CD4-positive, alpha-beta T cell treated with Interleukin-6 at 100 ng/mL for 8 hours (primary cell): ENCODE data around the gene SLC25A21.
"Not testable (repeated sequence)": the region's sequence is repeated elsewhere in the genome, so short reads cannot be mapped to it uniquely, and the experiment has no call there.

Experiments used
- DNase-seq: peaks from one replicate; pipeline ENCODE4 v3.0.0-alpha.2; 2020; ENCODE audit warnings: mixed read lengths, low spot score

The SLC25A21 gene

GRCh38 chr14:36986407-36986806 is 186.0 kb downstream of the SLC25A21 start:
- no peak for DNase-seq

- DNase-seq, result no peak
Observed at GRCh38 chr14:36981832-36982529, 190.4 kb downstream of the SLC25A21 start.

DNA sequence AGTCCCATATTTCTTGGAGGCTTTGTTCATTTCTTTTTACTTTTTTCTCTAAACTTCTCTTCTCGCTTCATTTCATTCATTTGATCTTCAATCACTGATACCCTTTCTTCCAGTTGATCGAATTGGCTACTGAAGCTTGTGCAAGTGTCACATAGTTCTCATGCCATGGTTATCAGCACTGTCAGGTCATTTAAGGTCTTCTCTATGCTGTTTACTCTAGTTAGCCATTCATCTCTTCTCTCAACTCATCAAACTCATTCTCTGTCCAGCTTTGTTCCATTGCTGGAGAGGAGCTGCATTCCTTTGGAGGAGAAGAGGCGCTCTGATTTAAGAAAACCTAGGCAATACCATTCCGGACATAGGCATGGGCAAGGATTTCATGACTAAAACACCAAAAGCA is 192.0 kb downstream of the SLC25A21 start:
- not testable (repeated sequence) for DNase-seq

DNA sequence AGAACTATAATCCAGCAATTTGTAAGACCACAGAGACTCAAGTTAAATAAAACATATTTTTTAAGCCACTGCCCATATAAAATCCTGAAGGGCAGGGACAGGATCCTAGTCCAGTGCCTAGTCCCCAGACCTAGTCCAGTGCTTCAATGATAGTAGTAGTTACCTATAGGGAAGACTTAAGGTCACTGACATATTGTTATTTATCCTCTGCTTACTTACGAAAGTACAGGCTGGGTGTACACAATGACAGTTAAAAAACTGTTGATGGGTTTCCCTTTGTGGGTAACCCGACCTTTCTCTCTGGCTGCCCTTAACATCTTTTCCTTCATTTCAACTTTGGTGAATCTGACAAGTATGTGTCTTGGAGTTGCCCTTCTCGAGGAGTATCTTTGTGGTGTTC is 192.5 kb downstream of the SLC25A21 start:
- DNase-seq, result no peak

DNA sequence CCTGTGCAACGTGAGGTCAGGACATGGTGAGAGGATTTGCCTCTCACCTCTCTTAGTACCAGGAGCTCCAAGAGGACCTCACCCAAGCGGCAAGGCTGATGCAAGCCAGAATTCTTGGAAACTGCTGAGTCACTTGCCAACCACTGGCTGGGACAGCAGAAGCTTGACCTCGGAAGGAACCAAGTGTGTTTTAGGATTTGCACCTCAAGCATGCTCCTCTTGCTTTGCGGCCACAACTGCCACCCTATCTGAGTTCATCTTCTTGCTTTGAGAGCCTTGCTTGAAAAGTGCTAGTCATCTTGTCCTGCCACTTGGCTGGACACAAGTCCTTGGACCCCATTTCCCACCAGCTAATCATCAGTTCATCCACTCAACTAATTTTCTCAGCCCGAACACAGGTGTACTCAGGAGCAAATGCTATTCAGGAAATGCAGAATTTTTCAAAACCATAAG is 195.8 kb downstream of the SLC25A21 start:
- DNase-seq, result no peak

- DNase-seq, result no peak
Observed at GRCh38 chr14:36975834-36976233, 196.6 kb downstream of the SLC25A21 start.

GRCh38 chr14:36974985-36975384 is 197.4 kb downstream of the SLC25A21 start:
- no peak for DNase-seq

DNA sequence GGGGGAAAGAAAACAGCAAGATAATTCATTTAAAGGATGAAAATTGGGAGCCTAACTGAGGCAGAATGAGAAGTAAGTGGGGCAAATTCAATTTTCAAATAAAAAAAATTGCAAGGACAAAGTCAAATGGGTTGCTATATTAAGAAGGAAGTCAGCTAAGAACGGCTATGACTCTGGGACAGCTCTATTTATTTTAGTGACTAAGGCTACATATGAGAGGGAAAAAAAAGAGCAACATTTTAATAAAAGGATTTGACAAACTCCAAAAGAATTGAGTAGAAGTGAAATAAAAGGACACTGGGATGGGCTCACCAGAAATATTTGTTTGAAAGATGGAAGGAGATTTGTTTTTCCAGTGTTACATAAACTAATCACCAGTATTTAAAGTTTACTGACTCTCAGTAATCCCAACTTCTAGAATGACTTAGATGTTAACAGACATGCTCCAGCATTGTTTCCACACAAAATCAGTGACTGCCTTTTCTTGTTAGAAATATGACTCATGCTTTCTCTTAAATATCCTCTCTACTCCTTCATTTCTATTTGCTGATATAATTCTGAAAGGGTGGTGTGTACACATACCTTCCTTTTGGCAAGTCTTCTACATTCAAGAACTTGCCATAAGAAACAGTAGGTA is 198.5 kb downstream of the SLC25A21 start:
- DNase-seq, result no peak

- DNase-seq, result no peak
Observed at GRCh38 chr14:36971263-36971855, 201.0 kb downstream of the SLC25A21 start.

- DNase-seq, result no peak
Observed at GRCh38 chr14:36967892-36968555, 204.4 kb downstream of the SLC25A21 start.

GRCh38 chr14:36955967-36956366 is 216.4 kb downstream of the SLC25A21 start:
- no peak for DNase-seq

DNA sequence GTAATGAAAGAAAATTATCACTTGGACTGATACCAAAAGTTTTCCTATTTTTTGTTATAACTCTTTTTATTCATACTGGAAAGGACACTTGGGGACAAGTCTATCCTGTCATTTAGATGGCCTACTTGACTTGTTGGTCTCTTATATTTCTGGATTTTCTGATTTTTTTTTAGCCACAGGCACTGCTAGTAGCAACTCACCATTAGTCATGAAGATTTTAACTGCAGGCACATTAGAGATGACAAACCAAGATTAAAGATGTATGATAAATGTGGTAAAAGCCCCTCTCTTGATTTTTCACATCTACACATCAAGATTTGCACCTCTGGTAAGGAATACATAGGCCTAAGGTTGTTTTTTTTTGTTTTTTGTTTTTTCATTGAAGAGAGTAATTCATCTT is 217.0 kb downstream of the SLC25A21 start:
- no peak for DNase-seq

DNA sequence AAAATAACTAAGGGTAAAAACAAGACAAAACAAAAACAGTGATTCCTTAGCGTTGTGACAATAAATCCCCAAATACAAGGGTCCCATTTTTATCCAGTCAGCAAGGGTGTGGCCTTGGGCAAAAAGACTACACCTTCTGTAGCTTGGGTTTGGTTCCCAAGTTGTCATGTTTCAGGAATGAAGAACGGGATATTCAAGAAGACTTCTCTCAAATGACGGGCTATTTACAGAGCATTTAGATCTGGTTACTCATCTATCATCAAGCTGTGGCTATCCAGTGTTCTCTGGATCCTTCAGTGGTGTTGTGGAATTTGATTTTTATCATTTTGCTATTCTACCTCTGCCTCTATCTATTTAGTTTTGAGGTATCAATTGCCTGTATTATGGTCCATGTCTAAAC is 219.7 kb downstream of the SLC25A21 start:
- DNase-seq, result no peak

DNA sequence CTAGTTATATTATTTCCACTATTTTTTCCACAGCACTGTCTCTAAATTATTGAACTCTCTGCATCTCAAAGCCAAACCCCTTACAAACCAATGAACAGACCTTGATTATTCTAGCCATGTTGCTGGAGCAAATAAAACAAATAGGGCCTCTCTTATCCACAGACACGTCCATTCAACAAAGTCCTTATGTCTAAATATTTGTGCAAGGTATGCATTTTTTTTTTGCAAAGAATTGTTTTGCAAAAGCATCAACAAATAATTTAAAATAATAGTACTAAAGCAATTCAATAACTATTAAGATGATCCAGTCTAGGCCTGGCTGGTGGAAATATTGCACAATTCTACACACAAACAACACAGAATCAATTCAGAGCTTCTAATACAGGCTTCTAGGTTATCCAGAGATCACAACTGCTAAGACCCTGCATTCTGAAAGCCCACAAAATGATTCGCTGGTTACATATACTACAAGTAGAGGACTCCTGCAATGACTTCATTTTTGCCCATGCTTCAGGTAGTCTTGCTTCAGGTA is 221.0 kb downstream of the SLC25A21 start:
- DNase-seq, result no peak

GRCh38 chr14:36950812-36951211 is 221.6 kb downstream of the SLC25A21 start:
- DNase-seq, result no peak

- DNase-seq, result no peak
Observed at GRCh38 chr14:36949371-36949770, 223.0 kb downstream of the SLC25A21 start.

- no peak for DNase-seq
Observed at GRCh38 chr14:36948157-36948859, 224.1 kb downstream of the SLC25A21 start.

GRCh38 chr14:36947362-36947761 is 225.0 kb downstream of the SLC25A21 start:
- no peak for DNase-seq

- no peak for DNase-seq
Observed at GRCh38 chr14:36946872-36947271, 225.5 kb downstream of the SLC25A21 start.

DNA sequence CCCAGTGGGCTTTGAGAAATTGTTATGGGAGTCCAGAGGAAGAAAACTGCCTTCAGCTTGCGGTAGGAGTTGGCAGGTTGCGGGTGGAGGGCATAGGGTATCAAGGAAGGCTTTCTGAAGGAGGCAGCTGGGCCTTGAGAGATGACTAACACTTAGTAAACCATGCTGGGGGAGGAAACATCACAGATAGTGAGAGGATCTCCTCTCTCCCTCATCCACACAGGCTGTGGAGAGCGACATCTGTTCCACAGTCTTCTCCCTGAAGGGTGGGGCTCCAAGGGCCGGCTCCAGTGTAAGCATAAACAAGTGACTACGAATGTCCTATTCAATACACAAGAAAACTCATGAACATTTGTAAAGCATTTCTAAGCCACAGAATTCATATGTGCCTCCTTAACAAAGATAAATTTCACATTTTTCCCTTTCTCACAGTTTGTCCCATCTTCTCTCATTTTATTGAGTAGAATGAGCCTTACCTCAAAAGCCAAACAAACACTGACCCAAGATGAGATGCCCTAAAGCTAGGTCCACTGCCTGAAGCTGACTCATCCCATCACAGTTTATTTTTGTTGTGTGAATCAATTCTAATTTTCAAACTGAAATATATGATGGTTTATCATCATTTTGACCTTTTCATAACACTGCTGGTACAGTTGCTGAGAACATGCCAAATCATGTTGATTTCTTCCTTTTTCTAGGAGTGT is 227.9 kb downstream of the SLC25A21 start:
- no peak for DNase-seq

- no peak for DNase-seq
Observed at GRCh38 chr14:36942522-36943245, 229.7 kb downstream of the SLC25A21 start.
